Hindlimb muscle (tissue), 1 donor: ENCODE measurements around the gene CHST4. TPM values are rescaled to one million over a fixed set of nuclear protein-coding genes. Genes with fewer than 3 reads are reported as not detected.
"Not testable (repeated sequence)": the region's sequence is repeated elsewhere in the genome, so short reads cannot be mapped to it uniquely, and the experiment has no call there.

Source experiments
- DNase-seq: peaks from one replicate; pipeline ENCODE4 v3.0.0-alpha.2; 2013
- polyA plus RNA-seq: library from polyadenylated mRNA; unstranded; fragments of 120-200 nt; gene quantifications from one replicate; pipeline ENCODE4 v1.2.1, GENCODE V29; 2013; ENCODE audit not compliant: insufficient read length

Gene CHST4
- polyA plus RNA-seq, result not detected

DNA sequence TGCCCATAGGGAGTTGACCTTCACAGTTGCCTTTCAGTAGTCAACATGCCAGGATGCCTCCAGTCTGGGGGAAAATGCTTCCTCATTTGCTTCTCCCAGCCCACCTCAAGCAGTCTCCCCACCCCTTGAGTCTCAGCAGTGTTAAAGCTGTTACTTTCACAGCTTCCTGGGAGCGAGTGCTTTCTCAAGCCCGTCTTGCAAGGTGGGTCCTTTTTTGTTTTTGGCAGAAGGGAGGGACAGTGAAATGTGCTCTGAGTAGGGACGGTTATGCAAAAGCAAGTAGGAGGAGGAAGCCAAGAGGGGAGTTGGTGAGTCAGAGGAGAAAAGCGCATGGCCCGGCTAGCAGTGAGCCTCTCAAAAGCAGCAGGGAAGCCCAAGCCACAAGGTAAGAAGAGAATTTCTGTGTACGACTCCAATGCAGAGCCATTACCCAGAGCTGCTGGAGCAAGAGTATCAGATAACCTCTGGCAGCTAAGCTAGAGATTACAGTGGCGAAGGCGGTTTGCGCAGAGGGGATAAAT is at the start of gene CHST4:
Gene CHST4 (plus strand): TSS at position 316 of the 521 bp plus-strand sequence. CDS start 10,252 bp downstream, outside the sequence.
- no peak for DNase-seq

DNA sequence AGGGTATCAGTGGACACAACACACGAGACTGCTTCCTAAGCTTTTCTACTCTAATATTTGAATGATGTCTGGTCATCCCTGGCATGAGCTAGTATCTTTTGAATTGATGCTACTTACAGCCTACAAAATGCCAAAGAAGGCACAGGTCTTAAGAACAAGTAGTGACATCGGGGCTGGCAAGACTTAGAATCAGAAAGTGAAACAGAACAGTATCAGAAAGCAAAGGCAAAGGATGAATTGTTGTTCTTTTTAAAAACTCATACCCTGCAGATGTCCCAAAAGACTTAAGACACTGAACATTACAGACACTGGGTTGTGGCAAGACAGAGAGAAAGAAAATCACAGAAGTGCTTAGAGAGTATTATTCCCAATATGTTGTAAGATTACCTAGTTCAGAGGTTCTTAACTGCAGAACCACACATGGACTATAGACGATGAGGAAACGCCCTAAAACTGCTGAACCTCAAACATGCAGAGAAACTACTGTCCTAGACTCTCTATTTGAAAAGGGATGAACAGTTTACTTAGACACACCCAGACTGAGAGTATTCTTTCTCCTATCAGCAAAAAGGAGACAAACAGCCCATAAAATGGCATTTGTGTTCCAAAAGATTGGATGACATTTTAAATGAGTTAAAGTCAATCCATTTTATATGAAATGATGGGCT is 49.6 kb upstream of the CHST4 start:
- DNase-seq, result no peak

DNA sequence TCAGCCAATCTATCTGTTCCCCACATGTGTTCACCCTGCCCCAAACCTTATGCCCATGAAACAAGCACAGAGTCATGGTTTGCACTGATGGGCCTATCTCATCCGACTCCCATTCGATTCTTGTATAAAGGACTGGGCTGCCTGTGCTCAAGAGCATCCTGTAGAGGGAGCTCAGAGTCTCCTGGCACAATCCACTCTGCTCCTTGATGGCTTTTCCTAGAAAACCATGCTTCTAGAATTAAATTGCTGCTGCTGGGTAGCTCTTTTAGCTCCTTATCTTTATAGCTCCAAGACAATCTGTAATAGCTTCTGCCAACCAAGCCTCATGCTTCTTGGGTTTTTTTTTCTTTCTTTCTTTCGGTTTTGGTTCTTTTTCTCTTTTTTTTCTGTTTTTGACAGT is 46.8 kb upstream of the CHST4 start:
- DNase-seq, result peak; percentile 11

DNA sequence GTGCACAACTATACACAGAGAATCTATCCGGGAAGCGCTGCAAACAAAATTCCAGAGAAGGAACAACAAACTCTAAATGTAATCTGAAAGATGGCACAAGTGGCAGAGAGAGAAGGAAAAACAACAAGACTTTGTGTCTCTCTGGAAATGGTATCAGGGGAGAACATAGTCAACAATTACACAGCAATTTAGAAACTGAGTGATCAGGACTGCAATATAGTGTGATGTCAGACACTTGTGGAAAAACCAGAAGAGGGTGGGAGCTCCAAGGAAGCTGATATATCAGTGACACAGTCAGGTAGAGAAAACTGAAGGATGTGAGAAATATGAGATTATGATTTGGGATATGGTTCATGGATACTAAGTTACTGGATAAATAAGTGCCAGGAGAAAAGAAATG is 45.3 kb upstream of the CHST4 start:
- DNase-seq, result no peak

DNA sequence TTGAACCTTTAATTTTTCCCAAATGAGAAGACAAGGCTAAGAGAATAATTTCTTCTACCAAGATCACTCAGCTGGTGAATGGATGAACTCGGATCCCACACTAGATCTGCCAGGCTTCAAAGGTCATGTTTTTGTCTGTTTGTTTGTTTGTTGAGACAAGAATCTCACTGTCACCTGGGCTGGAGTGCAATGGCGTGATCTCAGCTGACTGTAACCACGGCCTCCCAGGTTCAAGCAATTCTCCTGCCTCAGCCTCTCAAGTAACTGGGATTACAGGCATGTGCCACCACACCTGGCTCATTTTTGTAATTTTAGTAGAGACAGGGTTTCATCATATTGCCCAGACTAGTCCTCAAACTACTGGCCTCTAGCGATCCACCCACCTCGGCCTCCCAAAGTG is 43.7 kb upstream of the CHST4 start:
- no peak for DNase-seq

DNA sequence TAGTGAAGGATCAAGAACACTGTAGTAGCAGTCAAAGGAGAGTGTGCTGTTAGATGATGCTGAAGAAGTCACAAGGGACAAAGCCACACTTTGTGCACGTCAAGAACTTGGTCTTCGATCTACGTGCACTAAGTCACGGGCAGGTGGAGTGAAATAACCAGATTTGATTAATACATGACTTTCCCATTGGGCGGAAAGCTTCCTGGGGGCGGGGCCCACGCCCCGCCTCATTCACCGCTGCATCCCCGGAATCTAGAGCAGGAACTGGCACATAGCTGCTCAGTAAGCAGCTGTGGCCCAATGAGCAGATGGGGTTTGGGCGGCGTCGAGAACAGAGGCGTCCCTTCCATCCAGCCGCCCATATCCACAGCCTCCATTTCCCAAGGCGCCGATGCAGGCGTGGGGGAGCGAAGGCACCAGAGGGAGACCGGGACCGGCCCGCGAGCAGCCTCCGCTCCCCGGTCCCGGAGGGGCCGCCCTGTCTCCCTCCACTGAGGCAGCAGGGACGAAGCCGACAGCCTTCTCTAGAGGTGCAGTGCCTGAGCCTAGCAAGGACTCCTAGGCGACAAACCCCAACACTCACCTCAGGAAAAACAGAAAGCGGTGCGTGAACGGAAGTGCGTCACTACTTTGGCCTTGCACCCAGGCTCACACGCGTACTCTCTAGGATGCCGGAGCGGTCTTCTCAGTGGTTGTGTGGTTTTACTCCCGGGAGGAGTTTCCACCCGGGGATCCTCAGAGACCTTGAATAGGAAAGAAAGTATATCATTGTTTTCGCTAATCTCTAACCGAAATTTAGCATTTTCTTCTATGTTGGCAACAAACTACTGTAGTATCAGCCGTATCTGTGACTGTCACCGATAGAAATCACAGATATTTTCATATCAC is 42.0 kb upstream of the CHST4 start:
- peak; percentile 94 for DNase-seq

DNA sequence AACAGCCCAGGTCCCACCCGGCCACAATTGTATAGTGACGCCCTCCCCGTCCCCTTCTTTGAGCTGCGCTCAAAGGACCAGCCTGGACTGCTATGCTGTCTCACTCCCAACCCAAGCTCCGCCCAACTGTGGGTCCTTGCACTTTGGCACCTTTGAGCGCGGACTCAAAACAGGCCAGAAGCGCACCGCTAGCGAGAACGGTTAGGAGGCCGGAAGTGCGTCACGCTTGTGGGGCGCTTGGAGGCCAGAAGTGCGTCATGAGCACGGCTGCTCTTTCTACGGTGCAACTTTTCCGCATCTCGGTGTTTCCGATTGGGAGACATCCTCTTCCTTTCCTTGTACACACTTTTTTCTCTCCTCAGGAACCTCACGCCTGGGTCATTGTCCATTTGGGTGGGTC is 37.1 kb upstream of the CHST4 start, which contains the start of gene ZNF19:
Gene ZNF19 (minus strand): TSS at position 203 of the 400 bp plus-strand sequence. CDS start 7,210 bp downstream, outside the sequence.
- no peak for DNase-seq

DNA sequence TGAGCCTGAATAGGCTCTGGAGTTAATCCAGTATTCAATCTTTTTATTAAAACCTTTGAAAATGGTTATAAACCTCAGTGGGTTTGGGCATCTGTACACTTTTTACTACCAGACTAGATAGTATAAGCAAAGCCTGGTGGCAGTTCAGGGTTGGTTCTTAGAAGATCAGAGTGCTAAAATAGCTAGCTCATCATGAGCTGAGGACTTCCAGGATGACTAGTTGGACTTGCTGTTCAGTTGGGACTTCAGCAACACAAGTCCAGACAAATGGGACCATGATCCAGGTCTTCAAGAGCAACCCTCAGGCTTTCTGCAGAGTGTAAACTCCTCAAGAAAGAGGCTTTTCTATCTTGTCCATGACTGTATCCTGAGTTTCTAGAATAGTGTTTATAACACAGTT is 35.9 kb upstream of the CHST4 start:
- no peak for DNase-seq

DNA sequence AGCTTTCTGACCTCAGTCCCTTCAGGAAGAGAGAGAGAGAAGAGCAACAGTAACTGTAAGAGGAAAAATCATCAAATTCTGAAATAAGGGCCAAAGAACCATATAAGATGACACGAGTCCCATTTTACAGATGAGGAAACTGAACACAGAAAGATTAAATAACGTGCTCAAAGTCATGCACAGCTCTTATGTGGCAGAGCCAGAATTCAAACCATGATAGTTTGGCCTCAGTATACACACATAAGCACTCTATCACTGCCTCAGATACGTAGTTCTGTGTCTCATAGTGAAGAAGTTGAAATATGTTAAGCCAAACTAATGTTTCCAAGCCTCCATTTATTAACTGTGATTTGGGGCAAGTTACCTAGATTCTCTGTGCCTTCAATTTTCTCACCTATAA is 35.2 kb upstream of the CHST4 start:
- no peak for DNase-seq

DNA sequence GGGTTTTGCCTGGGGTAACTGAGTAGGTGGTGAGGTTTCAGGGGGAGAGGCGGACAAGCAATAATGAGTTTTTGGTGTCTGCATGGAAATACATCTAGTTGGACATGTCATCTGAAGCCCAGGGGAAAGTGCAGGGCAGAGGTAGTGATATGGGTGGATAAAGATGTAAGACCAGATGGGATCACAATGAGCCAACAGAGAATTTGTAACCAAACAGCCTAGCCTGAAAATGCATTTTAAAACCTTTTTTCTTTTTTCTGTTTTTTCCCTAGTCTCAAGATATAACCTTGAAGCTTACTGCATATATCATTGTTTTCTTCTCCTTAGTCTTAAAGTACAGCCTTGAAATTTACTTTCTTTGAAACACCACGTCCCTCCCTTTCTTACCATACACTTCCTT is 33.4 kb upstream of the CHST4 start:
- no peak for DNase-seq

DNA sequence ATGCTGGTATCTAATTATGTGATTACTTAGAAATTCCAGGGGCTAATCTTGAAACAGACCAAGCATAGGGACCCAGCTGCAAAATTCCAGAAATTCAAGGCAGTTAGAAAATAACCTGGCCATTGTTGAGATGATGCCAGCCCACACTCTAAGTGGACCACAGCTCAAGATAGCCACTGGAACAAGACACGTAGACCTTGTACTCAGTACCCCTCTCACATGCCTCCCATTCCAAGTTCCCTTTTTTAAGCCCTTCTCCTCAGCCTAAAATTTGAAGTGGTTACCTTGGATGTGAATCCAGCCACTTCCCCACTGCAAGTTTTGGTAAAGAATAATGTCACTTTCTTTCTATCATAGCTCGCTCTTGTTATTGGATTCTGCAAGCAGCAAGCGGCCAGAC is 33.0 kb upstream of the CHST4 start:
- DNase-seq, result no peak

DNA sequence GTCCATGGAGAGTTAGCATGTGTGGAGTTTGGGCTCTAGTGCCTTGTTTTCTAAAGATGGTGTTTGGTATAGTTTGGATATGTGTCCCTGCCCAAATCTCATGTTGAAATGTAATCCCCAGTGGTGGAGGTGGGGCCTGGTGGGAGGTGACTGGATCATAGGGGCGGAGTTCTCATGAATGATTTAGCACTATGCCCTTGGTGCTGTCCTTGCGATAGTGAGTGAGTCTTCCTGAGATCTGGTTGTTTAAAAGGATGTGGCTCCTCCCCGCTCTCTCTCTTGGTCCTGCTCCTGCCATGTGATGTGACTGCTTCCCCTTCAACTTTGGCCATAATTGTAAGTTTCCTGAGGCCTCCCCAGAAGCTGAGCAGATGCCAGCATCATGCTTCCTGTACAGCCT is 28.2 kb upstream of the CHST4 start:
- DNase-seq, result no peak

DNA sequence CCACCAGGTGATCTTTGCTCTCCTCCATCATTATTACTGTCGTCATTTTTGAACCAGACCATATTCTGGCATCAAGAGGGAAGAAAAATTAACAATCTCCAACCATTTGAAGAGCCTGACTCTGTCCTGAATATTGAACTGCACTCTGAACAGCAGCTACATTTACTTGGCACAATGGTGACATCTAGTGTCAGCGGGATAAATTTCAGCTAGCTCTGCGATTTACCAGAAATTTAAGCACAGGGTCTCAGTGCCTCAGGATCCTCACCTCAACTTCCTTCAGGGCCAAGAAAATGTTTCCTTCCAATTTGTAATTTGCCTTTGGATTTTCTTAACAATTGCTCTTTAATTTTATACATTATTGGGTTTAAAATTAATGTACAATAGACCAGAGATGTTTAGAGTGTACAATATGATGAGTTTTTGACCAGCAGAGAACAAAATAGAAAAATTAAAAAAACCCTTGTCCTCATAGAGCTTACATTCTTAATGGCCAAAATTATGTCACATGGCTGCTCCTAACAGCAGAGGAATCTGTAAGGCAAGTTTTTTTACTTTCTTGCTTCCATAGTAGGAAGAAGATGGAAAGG is 26.4 kb upstream of the CHST4 start:
- peak; percentile 46 for DNase-seq

DNA sequence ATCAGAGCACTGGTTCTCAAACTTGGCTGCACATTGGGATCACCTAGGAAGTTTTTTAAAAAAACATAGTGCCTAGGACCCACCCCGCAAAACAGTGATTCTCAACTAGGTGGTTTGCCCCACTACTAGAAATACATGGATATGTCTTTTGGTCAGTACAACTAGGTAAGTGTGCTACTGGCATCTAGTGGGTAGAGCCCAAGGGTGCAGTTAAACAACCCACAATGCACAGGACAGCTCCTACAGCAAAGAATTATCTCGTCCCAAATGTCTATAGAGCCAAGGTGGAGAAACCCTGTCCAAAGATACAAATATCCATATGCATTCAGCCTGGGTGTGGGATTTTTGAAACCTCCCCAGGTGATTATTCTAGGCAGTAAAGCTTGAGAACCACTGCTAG is 25.3 kb upstream of the CHST4 start:
- DNase-seq, result no peak

DNA sequence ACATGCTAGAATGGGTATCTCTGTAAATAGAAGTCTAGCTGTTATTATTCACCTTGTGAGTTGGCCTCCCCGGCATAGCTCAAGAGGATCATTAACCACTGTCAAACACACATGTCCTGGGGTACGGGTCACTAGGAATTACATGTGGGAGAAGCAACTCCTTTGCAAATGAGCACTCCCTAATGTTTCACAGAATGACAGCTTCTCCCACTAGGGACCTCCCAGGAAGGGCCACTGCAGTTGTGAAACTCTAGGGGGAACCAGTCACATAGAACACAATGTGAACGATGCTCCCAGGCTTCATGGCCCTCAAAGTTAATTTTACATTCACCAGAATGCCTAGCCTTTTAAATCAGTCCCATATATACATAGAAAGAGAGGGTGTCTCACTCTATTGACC is 24.7 kb upstream of the CHST4 start:
- DNase-seq, result no peak

DNA sequence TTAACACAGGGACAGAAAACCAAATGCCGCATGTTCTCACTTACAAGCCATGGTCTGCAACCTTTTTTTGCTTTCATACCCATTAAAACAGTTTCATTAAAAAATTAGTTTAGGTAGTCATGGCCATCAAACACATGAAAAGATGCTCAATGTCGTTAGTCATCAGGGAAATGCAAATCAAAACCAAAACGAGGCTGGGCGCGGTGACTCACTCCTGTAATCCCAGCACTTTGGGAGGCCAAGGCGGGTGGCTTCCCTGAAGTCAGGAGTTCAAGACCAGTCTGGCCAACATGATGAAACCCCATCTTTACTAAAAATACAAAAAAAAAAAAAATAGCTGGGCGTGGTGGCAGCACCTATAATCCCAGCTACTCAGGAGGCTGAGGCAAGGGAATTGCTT is 22.2 kb upstream of the CHST4 start:
- not testable (repeated sequence) for DNase-seq

DNA sequence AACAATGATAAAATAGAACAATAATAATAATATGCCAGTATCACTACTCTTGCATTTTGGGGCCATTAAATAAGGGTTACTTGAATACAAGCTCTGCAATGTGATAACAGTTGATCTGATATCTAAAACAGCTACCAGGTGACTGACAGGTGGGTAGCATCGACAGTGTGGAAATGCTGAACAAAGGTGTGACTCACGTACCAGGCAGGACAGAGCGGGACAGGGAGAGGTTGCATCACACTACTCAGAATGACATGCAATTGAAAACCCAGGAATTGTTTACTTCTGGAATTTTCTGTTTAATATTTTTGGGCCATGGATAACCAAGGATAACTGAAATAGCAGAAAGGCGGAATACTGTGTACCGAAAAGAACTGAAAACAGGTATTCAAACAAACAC is 21.3 kb upstream of the CHST4 start:
- DNase-seq, result no peak

DNA sequence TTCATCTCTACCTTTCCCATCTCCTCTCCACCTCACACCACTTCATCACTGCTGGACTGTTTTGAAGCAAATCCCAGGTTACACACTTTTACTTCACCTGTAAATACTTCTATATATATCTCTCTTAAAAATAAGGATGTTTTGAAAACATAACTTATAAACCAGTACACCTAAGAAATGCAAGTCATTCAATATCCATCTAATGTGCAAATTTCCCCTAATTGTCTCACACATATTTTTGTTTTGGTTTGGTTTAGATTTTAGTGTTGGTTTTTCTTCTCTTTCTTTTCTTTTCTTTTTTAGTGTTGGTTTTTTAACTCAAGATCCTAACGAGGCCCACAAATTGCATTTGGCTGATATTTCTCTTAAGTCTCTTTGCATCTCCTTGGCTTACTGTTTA is 19.2 kb upstream of the CHST4 start:
- DNase-seq, result no peak

DNA sequence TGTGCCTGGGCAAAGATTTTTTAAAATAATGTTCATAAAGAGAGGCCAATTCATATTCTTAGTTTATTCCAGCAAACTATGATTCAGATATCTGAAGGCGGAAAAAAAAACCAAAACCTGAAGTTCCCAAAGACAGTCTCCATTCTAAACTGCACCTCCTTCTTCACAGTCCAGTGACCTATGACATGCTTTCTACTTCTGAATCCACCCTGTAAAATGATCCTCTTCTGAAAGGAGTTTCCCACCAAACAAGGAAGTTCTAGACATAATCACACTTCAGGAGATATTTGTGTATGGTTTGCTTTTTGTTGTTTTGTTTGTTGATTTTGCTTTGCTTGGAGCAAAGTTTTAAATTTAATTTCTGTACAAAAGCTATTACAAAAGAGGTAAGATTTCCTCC is 12.9 kb upstream of the CHST4 start:
- DNase-seq, result no peak

DNA sequence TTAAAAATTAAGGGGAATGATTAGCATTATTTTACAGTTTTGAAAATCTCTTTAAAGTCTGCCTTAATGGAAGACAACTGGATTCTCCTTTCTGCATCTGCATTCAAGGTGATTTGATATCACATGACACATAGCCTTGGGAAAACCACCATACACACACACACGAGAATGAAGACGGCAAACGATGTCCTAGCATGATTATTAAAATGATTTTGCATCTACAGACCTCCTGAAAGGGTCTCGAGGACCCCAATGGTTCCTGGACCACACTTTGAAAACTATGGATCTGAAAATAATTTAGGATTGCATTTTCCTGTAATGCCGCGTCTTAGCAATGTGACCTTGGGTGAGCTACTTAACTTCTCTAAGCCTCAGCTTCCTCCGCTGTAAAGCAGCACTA is 11.8 kb upstream of the CHST4 start:
- DNase-seq, result no peak

DNA sequence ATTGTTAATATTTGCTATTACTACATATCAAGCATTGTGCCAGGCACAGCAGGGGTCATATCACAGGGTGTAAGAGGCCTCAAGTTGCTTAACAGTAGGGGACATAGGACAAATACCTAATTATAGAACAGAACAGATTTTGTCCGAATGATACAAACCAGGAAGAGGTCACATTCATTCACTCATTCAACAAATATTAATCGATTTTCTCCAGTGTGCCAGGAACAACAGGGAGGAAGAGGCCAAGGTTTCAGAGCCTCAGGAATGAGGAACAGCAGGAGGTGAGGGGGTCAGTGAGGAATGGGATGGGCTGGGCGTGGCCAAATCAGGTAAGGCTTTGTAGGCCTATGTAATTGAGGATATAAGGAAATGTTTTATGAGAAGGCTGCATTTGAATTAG is 11.2 kb upstream of the CHST4 start:
- DNase-seq, result no peak

DNA sequence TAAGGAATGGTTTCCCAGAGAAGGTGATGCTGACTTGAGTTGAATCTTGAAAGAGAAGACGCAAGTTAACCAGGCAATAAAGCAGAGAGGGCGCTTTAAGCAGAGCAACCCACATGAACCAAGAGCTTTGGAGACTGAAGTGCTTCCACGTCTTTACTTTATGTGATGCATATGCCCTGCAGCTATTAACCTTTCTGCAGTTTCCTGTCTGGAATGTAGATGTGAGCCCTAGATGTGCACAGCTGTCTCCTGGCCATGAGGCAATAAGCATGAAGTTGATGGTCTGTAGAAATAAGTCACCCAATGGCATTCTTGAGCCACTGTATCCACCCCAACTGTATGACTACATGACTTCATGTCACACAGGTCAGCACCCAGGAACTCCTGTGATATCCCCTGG is 5.7 kb upstream of the CHST4 start:
- DNase-seq, result no peak
